Measurements from ENCODE around the gene SCN3A. TPM values are rescaled to one million over a fixed set of nuclear protein-coding genes. Genes with fewer than 3 reads are reported as not detected.

Gene SCN3A
- total and polyA plus RNA-seq, 2 of the 13 experiments (the other 11 are each of a cell fraction or from before 2014, with no cell fraction given) = not detected

DNA sequence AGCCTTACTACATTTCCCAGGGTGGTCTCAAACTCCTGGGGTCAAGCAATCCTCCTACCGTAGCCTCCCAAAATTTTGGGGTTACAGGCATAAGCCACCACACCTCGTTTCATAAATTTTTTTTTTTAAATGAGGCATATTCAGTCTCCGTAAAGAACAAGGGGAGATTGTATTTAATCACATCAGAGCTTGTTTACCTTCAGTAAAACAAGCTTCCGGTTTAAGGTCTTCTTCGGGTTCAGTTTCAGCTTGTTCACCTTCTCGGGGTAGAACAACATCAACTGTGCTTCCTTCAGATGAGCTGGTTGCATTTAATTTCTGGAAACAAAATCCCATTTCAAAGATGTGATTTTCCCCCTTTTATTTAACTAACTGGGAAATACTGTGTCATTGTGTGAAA, 88.6 kb downstream of the SCN3A start (continued):
- TF ChIP-seq HOMEZ (CRISPR knock-in tag; IDR thresholded peaks at IDR 0.05; ENCODE audit: low read depth) = peak; percentile 87; the same call in 1 of the 2 replicates
- TF ChIP-seq ELF3 (CRISPR knock-in tag; IDR thresholded peaks at IDR 0.05) = peak; percentile 48; the same call in 1 of the 2 replicates
- TF ChIP-seq ZNF17 (CRISPR knock-in tag; IDR thresholded peaks at IDR 0.05) = no peak
- no peak for TF ChIP-seq FOXA1 (IDR thresholded peaks at IDR 0.05)
- peak; percentile 76 for TF ChIP-seq FOXA1 (CRISPR knock-in tag; IDR thresholded peaks at IDR 0.05)
- TF ChIP-seq ZHX2 (IDR thresholded peaks at IDR 0.05; ENCODE audit: low read depth) = no peak
- TF ChIP-seq ZHX2 (CRISPR knock-in tag; IDR thresholded peaks at IDR 0.05; ENCODE audit: borderline replicate concordance) = no peak
- no peak for TF ChIP-seq ZNF207 (IDR thresholded peaks at IDR 0.05; ENCODE audit: borderline replicate concordance)
- TF ChIP-seq HNF4G (IDR thresholded peaks at IDR 0.05; ENCODE audit: borderline replicate concordance, low read depth, low read length) = no peak
- no peak for TF ChIP-seq HNF4G (CRISPR knock-in tag; IDR thresholded peaks at IDR 0.05; ENCODE audit: borderline replicate concordance, low read depth)
- no peak for TF ChIP-seq SOX6 (IDR thresholded peaks at IDR 0.05)
- TF ChIP-seq SOX6 (CRISPR knock-in tag; IDR thresholded peaks at IDR 0.05) = 0 out of 2 replicates have a peak, but pooled peaks have one; percentile 19
- no peak for TF ChIP-seq HOXA5 (CRISPR knock-in tag; IDR thresholded peaks at IDR 0.05)
- TF ChIP-seq, protein P1, sequence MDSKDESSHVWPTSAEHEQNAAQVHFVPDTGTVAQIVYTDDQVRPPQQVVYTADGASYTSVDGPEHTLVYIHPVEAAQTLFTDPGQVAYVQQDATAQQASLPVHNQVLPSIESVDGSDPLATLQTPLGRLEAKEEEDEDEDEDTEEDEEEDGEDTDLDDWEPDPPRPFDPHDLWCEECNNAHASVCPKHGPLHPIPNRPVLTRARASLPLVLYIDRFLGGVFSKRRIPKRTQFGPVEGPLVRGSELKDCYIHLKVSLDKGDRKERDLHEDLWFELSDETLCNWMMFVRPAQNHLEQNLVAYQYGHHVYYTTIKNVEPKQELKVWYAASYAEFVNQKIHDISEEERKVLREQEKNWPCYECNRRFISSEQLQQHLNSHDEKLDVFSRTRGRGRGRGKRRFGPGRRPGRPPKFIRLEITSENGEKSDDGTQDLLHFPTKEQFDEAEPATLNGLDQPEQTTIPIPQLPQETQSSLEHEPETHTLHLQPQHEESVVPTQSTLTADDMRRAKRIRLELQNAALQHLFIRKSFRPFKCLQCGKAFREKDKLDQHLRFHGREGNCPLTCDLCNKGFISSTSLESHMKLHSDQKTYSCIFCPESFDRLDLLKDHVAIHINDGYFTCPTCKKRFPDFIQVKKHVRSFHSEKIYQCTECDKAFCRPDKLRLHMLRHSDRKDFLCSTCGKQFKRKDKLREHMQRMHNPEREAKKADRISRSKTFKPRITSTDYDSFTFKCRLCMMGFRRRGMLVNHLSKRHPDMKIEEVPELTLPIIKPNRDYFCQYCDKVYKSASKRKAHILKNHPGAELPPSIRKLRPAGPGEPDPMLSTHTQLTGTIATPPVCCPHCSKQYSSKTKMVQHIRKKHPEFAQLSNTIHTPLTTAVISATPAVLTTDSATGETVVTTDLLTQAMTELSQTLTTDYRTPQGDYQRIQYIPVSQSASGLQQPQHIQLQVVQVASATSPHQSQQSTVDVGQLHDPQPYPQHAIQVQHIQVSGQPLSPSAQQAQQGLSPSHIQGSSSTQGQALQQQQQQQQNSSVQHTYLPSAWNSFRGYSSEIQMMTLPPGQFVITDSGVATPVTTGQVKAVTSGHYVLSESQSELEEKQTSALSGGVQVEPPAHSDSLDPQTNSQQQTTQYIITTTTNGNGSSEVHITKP (CRISPR knock-in tag; IDR thresholded peaks at IDR 0.05; ENCODE audit: low read depth) = no peak
- TF ChIP-seq, protein P2, sequence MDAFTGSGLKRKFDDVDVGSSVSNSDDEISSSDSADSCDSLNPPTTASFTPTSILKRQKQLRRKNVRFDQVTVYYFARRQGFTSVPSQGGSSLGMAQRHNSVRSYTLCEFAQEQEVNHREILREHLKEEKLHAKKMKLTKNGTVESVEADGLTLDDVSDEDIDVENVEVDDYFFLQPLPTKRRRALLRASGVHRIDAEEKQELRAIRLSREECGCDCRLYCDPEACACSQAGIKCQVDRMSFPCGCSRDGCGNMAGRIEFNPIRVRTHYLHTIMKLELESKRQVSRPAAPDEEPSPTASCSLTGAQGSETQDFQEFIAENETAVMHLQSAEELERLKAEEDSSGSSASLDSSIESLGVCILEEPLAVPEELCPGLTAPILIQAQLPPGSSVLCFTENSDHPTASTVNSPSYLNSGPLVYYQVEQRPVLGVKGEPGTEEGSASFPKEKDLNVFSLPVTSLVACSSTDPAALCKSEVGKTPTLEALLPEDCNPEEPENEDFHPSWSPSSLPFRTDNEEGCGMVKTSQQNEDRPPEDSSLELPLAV (CRISPR knock-in tag; conservative IDR thresholded peaks at IDR 0.05; ENCODE audit: low read depth) = no peak
- no peak for TF ChIP-seq ISX (CRISPR knock-in tag; conservative IDR thresholded peaks at IDR 0.05)
- TF ChIP-seq ZMYM2 (CRISPR knock-in tag; IDR thresholded peaks at IDR 0.05) = no peak
- TF ChIP-seq ZNF782 (CRISPR knock-in tag; IDR thresholded peaks at IDR 0.05; ENCODE audit: borderline replicate concordance) = no peak
- no peak for TF ChIP-seq PHF5A (CRISPR knock-in tag; IDR thresholded peaks at IDR 0.05; ENCODE audit: low read depth, unreplicated experiment)

All from HepG2 (cell line).